ENCODE measurements around the gene EFR3B. TPM values are rescaled to one million over a fixed set of nuclear protein-coding genes. Genes with fewer than 3 reads are reported as not detected.

EFR3B gene
- total RNA-seq, 2 experiments from 2014 or later = 0.23 to 0.61 TPM

DNA sequence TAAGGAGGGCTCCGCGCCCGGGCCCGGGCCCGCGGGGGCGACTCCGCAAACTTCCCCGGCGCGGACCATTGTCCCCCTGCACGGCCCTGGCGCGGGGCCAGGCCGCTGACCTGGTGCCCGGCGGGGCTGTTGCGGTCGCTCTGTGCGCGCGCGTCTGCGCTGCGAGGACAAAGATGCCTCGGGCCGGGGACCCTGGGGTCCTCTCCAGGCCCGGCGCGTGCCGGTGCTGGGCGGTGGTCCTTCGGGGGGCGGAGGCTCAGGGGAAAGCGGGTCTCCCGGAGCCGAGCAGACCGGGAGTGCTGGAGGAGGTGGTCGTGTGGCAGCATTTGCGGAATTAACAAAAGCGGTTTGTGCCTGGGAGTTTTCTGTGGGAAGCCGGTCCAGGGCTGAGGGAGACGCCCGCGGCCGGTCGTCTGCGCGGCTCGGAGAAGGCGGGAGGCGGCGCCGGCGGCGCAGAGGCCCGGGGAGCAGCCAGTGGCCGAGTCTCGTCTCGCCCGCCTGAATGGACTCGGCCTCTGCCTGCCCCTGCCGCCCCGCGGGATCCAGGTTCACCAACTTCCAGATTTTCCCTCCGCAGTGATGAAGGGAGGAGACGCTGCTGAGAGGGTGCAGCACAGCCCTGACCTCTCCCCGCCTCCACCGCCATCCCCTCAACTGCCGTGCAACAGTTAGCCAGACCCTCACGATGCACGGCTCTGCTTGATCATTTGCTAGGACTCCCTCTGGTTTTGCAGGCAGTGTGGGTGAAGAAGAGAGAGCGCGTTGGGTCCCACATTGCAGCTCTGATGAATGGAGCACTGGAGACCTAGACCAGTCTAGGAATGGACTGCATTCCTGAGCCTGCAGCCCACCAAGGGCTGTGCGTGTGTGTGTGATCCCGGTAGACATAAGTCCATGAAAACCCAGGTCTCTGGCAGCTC lies 705 bp downstream of the EFR3B start:
- Mint-ChIP-seq H3K27me3 (peaks cover 50% of the 10 kb centered on the region), H3K4me3 (peak overlapping the region; percentile 63), H3K9me3 (ENCODE audit: low read depth) (no peaks in the 10 kb centered on the region), H3K36me3 (no peaks in the 10 kb centered on the region), H3K27ac (no peak overlapping the region), H3K4me1 (peaks cover 26% of the 10 kb centered on the region)
- ATAC-seq (no peak), DNase-seq (no peak)
- CTCF ChIA-PET = interaction anchor here (1.3 to 1.6 kb wide), 3 partner anchors 67 to 87 kb away, joined by 5 to 7 read pairs (median 6); no protein-coding TSS in a partner anchor

DNA sequence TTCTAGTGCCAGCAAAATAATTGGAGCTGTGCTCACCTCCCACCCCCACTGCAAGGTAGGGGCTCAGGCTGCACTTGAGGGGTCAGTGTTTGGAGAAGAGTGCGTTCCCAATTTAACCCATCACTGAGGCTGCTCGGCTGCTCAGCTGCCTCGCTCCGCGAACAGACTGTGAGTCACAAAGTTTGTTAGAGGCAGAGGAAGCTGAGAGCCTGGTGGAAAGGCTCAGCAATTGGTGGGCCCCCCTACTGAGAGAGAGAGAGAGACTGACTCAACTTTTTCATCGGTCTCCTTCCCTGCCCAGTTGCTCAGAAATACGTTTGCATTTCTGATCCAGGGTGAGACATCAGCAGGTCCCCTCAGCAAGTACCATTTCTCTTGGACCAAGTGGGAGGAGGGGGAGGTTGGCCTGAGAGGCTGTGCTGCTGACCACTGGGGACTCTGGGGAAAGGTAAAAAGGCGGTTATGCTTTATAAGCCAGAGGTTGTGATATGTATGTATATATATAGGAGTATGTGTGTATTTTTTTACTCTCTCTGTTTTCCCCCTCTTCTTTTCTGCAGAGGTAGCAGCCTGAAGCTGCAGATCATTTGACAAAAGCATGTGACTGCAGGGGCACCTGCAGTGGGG lies 1.5 kb downstream of the EFR3B start:
- CTCF ChIA-PET = interaction anchor here (1.0 to 1.6 kb wide), 3 partner anchors 10 to 86 kb away, joined by 4 to 6 read pairs (median 5); no protein-coding TSS in a partner anchor
- ATAC-seq (no peak), DNase-seq (peak; percentile 64)
- H3K36me3 Mint-ChIP-seq = no peaks in the 10 kb centered on the region
- H3K9me3 Mint-ChIP-seq (ENCODE audit: low read depth) = no peaks in the 10 kb centered on the region
- H3K4me1 Mint-ChIP-seq = peaks cover 23% of the 10 kb centered on the region
- H3K27me3 Mint-ChIP-seq = peaks cover 50% of the 10 kb centered on the region
- peak overlapping the region; percentile 63 for H3K4me3 Mint-ChIP-seq
- no peak overlapping the region for H3K27ac Mint-ChIP-seq

DNA sequence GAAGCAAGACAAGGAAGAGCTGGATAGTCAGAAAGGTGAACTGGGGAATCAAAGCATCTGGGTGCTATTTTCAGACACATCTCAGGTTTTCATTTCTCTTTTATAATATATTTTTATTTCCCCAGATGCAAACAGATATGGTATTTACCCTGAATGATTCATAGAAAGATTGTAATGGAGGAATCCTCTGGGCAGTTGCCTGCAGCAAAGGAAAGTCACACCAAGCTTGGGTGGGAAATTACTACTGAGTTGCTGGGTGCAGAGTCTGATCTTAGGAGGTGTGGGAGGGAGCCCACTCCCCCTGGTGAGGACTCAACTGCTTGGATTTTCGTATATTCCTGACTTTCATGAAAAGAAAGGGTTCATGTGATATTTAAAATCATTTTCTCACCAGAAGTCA lies 2.1 kb downstream of the EFR3B start:
- H3K36me3 Mint-ChIP-seq = no peaks in the 10 kb centered on the region
- no peak overlapping the region for H3K27ac Mint-ChIP-seq
- CTCF ChIA-PET = interaction anchor here (1.0 to 1.7 kb wide), 3 partner anchors 10 to 85 kb away, joined by 3 to 6 read pairs (median 4); no protein-coding TSS in a partner anchor
- ATAC-seq (no peak), DNase-seq (no peak)
- peaks cover 23% of the 10 kb centered on the region for H3K4me1 Mint-ChIP-seq
- no peaks in the 10 kb centered on the region for H3K9me3 Mint-ChIP-seq (ENCODE audit: low read depth)
- peaks cover 54% of the 10 kb centered on the region for H3K27me3 Mint-ChIP-seq
- no peak overlapping the region for H3K4me3 Mint-ChIP-seq

- Mint-ChIP-seq H3K27me3 (peaks cover 58% of the 10 kb centered on the region), H3K9me3 (ENCODE audit: low read depth) (no peaks in the 10 kb centered on the region), H3K4me1 (peaks cover 24% of the 10 kb centered on the region), H3K4me3 (no peak overlapping the region), H3K27ac (no peak overlapping the region), H3K36me3 (no peaks in the 10 kb centered on the region)
- CTCF ChIA-PET = interaction anchor here (1.7 kb wide), 1 partner anchor 19 kb away, joined by 3 read pairs; no protein-coding TSS in a partner anchor
- DNase-seq (no peak), ATAC-seq (no peak)
Observed at GRCh38 chr2:25044990-25045389, 3.1 kb downstream of the EFR3B start.

DNA sequence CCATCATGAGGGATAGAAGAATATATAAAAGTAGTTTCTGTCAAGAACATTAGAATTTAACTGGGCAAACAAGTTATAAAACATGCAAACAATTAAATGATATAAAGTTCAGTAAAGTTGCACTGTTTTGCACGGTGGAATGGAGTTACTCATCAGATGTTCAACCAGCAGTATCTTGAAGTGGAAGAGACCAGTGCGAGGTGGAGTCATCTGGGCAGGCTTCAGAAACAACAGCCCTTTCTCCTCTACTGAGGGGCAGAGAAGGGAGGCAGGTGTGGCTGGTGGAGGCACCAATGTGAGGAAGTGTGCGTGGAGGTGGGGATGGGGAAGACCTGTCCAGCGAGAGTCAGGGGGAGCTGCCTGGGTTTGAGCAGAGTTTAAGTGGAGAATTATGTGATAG lies 7.5 kb downstream of the EFR3B start:
- peaks cover 10% of the 10 kb centered on the region for H3K4me1 Mint-ChIP-seq
- CTCF ChIA-PET = interaction anchor here (1.2 kb wide), 1 partner anchor 472 kb away, joined by 3 read pairs; no protein-coding TSS in a partner anchor
- peaks cover 28% of the 10 kb centered on the region for H3K27me3 Mint-ChIP-seq

GRCh38 chr2:25050128-25050527 lies 8.3 kb downstream of the EFR3B start:
- ATAC-seq = no peak
- Mint-ChIP-seq H3K4me3 (no peak overlapping the region), H3K9me3 (ENCODE audit: low read depth) (no peaks in the 10 kb centered on the region), H3K27ac (no peak overlapping the region), H3K27me3 (peaks cover 21% of the 10 kb centered on the region), H3K4me1 (peaks cover 4% of the 10 kb centered on the region), H3K36me3 (no peaks in the 10 kb centered on the region)
- no peak for DNase-seq
- CTCF ChIA-PET = interaction anchor here (1.2 to 1.4 kb wide), 2 partner anchors 75 to 471 kb away, joined by 3 read pairs; no protein-coding TSS in a partner anchor

More for the DNA sequence above, 7.5 kb downstream of the EFR3B start:
- Mint-ChIP-seq H3K27ac (no peak overlapping the region), H3K36me3 (no peaks in the 10 kb centered on the region), H3K4me3 (no peak overlapping the region), H3K9me3 (ENCODE audit: low read depth) (no peaks in the 10 kb centered on the region)
- ATAC-seq (no peak), DNase-seq (no peak)

- Mint-ChIP-seq H3K27me3 (peaks cover 18% of the 10 kb centered on the region), H3K4me3 (no peak overlapping the region), H3K27ac (no peak overlapping the region), H3K36me3 (no peaks in the 10 kb centered on the region), H3K9me3 (ENCODE audit: low read depth) (no peaks in the 10 kb centered on the region), H3K4me1 (peaks cover 3% of the 10 kb centered on the region)
- CTCF ChIA-PET = no interaction called here
- no peak for DNase-seq
- no peak for ATAC-seq
Observed at GRCh38 chr2:25053041-25053440, 11.2 kb downstream of the EFR3B start.

GRCh38 chr2:25054720-25055119 lies 12.8 kb downstream of the EFR3B start:
- no peak for DNase-seq
- peaks cover 3% of the 10 kb centered on the region for H3K4me1 Mint-ChIP-seq
- ATAC-seq = no peak
- CTCF ChIA-PET = no interaction called here
- no peaks in the 10 kb centered on the region for H3K9me3 Mint-ChIP-seq (ENCODE audit: low read depth)
- H3K4me3 Mint-ChIP-seq = no peak overlapping the region
- H3K36me3 Mint-ChIP-seq = no peaks in the 10 kb centered on the region
- no peak overlapping the region for H3K27ac Mint-ChIP-seq
- peaks cover 9% of the 10 kb centered on the region for H3K27me3 Mint-ChIP-seq

GRCh38 chr2:25055376-25055920 lies 13.6 kb downstream of the EFR3B start:
- DNase-seq (no peak), ATAC-seq (no peak)
- CTCF ChIA-PET = interaction anchor here (0.7 kb wide), 1 partner anchor 17 kb away, joined by 3 read pairs; no protein-coding TSS in a partner anchor
- no peaks in the 10 kb centered on the region for H3K36me3 Mint-ChIP-seq
- H3K27ac Mint-ChIP-seq = no peak overlapping the region
- no peaks in the 10 kb centered on the region for H3K9me3 Mint-ChIP-seq (ENCODE audit: low read depth)
- no peaks in the 10 kb centered on the region for H3K4me1 Mint-ChIP-seq
- no peak overlapping the region for H3K4me3 Mint-ChIP-seq
- peaks cover 9% of the 10 kb centered on the region for H3K27me3 Mint-ChIP-seq

- DNase-seq (no peak), ATAC-seq (no peak)
- CTCF ChIA-PET = no interaction called here
- Mint-ChIP-seq H3K27me3 (peaks cover 9% of the 10 kb centered on the region), H3K4me3 (no peak overlapping the region), H3K9me3 (ENCODE audit: low read depth) (no peaks in the 10 kb centered on the region), H3K27ac (no peak overlapping the region), H3K4me1 (no peaks in the 10 kb centered on the region), H3K36me3 (no peaks in the 10 kb centered on the region)
Observed at GRCh38 chr2:25056098-25056821, 14.4 kb downstream of the EFR3B start.

DNA sequence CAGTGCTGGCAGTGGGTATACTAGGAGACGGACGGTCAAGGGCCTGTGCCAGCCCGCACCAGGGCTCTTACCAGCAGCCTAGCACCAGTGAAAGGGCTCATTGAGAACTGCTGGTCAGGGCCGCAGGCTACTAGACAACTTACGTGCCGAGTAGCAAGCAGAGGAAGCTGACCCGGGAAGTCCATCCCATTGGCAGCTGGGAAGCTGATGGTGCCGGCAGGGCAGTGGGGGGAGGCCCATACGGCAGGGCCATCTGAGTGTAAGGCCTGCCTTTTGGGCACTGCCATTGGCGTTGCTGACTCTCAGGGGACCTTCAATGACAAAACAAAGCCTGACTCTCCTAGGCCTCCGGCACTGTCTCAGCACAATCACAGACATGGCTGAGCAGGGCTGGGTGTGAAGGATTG lies 20.6 kb downstream of the EFR3B start:
- Mint-ChIP-seq H3K27ac (no peak overlapping the region), H3K4me3 (no peak overlapping the region), H3K4me1 (no peaks in the 10 kb centered on the region), H3K9me3 (ENCODE audit: low read depth) (peaks cover 4% of the 10 kb centered on the region), H3K27me3 (no peaks in the 10 kb centered on the region), H3K36me3 (no peaks in the 10 kb centered on the region)
- ATAC-seq = no peak
- CTCF ChIA-PET = no interaction called here
- DNase-seq = no peak

DNA sequence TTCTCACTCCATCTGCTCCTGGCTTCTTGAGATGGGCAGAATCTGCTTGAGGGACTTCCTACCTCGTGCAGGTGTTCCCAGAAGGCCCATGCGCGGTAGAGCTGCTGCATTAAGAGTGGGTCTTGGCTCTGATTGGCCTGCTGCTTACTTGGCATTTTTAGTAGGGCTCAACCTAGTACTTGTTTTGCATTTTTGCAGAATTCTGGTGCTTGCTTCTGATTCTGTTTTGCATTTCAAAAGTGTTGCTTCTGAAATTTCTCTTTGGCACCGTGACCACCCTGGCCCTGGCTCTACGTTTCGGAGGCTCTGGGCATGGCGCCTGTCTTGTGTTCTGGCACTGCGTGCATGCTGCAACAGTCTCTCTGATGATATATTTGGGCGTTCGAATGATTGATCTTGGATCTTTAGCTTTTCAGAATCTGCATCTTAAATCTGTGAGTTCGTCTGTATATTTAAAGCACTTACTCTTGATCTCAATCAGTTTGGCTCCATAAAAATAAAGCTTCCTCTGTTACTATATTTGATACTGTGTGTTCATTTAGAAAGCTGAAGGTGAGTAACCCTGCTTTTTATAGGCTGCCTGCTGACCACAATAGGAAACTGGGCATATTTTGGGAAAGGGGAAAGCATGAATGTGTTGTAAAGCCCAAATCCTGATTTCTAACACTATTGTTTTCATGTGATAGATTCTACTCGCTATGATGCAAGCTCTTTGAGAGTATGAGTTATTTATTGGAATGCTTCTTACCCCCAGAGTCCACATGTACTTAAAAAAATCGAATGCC lies 22.2 kb downstream of the EFR3B start:
- H3K4me3 Mint-ChIP-seq = no peak overlapping the region
- no peaks in the 10 kb centered on the region for H3K27me3 Mint-ChIP-seq
- CTCF ChIA-PET = interaction anchor here (0.8 to 1.0 kb wide), 2 partner anchors 19 to 84 kb away, joined by 3 read pairs; no protein-coding TSS in a partner anchor
- ATAC-seq = no peak
- no peaks in the 10 kb centered on the region for H3K36me3 Mint-ChIP-seq
- no peak for DNase-seq
- H3K4me1 Mint-ChIP-seq = no peaks in the 10 kb centered on the region
- no peak overlapping the region for H3K27ac Mint-ChIP-seq
- peaks cover 4% of the 10 kb centered on the region for H3K9me3 Mint-ChIP-seq (ENCODE audit: low read depth)
